Measurements from ENCODE around the gene C18orf54. TPM values are rescaled to one million over a fixed set of nuclear protein-coding genes. Genes with fewer than 3 reads are reported as not detected.

The C18orf54 gene
- total and polyA plus RNA-seq, 2 of the 4 experiments (the other 2 are of a cell fraction) = 2.2 to 3.0 TPM

- Histone ChIP-seq H3K27ac (ENCODE audit: insufficient read depth, low read length) (no peak overlapping the region), H4K91ac (ENCODE audit: insufficient read depth, low read depth, low read length) (no peak overlapping the region), H3K27me3 (ENCODE audit: control insufficient read depth, insufficient read depth, low read length) (no peaks in the 10 kb centered on the region), H2AK5ac (ENCODE audit: low read depth, low read length) (no peak overlapping the region), H3K4me1 (ENCODE audit: control insufficient read depth, insufficient read depth, low read length) (no peaks in the 10 kb centered on the region), H4K8ac (ENCODE audit: low read depth in 2 of 2, low read length in 2 of 2) (no peak overlapping the region), H3K56ac (ENCODE audit: extremely low read depth, insufficient read depth, low read length) (no peak overlapping the region), H3K9me3 (ENCODE audit: control insufficient read depth, insufficient read depth, low read length) (no peaks in the 10 kb centered on the region), H2BK120ac (ENCODE audit: low read depth, low read length) (no peak overlapping the region), H3K14ac (replicated peaks; ENCODE audit: low read depth, low read length) (no peak overlapping the region), H3K79me1 (ENCODE audit: low read depth in 1 of 2, low read length in 2 of 2) (no peaks in the 10 kb centered on the region), H3K9me1 (ENCODE audit: insufficient read depth, low read length) (no peaks in the 10 kb centered on the region), H3K18ac (ENCODE audit: low read depth, low read length) (no peak overlapping the region), H4K5ac (ENCODE audit: low read depth, low read length) (no peak overlapping the region), H4K20me1 (ENCODE audit: insufficient read depth, low read length) (no peaks in the 10 kb centered on the region), H2BK15ac (ENCODE audit: low read depth, low read length) (no peak overlapping the region), H3K4me3 (ENCODE audit: insufficient read depth, low read depth, low read length) (no peak overlapping the region), H3K23ac (ENCODE audit: low read depth, low read length) (no peak overlapping the region), H3K4ac (ENCODE audit: low read depth, low read length) (no peak overlapping the region), H3K4me2 (ENCODE audit: low read depth, low read length) (no peak overlapping the region), H3K9ac (ENCODE audit: low read depth, low read length) (no peak overlapping the region), H3K36me3 (ENCODE audit: control insufficient read depth, insufficient read depth, low read length) (no peaks in the 10 kb centered on the region), H2BK5ac (ENCODE audit: low read depth, low read length, poor library complexity, severe bottlenecking) (no peak overlapping the region), H2BK20ac (ENCODE audit: low read depth, low read length) (no peak overlapping the region), H2AK9ac (replicated peaks; ENCODE audit: low read depth, low read length, poor library complexity) (no peak overlapping the region), H2AFZ (replicated peaks; ENCODE audit: low read length, poor library complexity) (no peak overlapping the region)
- in situ Hi-C loops (cut with MboI; ENCODE audit: low sequenced_read_pairs) = no loop called here
- TF ChIP-seq SMC3 (IDR thresholded peaks at IDR 0.05; ENCODE audit: low read depth, low read length) (no peak), RFX5 (IDR thresholded peaks at IDR 0.05; ENCODE audit: low read depth, low read length) (no peak), MAFK (IDR thresholded peaks at IDR 0.05; ENCODE audit: low read depth, low read length) (no peak)
- BruUV-seq (replicated peaks) = no TSS peak
- ChIA-PET CTCF (no interaction called here), POLR2A (ENCODE audit: unreplicated experiment) (no interaction called here)
- intact Hi-C loops (cut with micrococcal nuclease) = loop anchor here (10.0 kb wide), 1 partner anchor 494 kb away; no protein-coding TSS in a partner anchor
- WGBS, 2 experiments (ENCODE audit: extremely low coverage in 2 of 2, insufficient read length in 1 of 2) = no CpG with 5 or more reads among the region's 1 CpG
- DNase-seq (no peak), ATAC-seq (ENCODE audit: low read depth) (no peak)
- dilution Hi-C loops (cut with HindIII; ENCODE audit: low sequenced_read_pairs, unreplicated experiment) = no loop called here
Observed at GRCh38 chr18:54351186-54351585, 6.5 kb upstream of the C18orf54 start.
